T1000 (cell line): Measurements from ENCODE around the gene FBXW5.

Source experiments
- DNase-seq: peaks from one replicate; lab custom pipeline; 2025; ENCODE audit warnings: mixed read lengths; lab: John Stamatoyannopoulos, UW

The FBXW5 gene

GRCh38 chr9:136949239-136949816 is 4.8 kb upstream of the FBXW5 start:
- no peak for DNase-seq

- DNase-seq = no peak
These were observed 3.5 kb upstream of the FBXW5 start for GRCh38 chr9:136947955-136948510.

- DNase-seq = no peak
These were observed 2.7 kb upstream of the FBXW5 start for GRCh38 chr9:136947028-136947891.

GRCh38 chr9:136946228-136947027 is 1.9 kb upstream of the FBXW5 start:
- no peak for DNase-seq

- DNase-seq = no peak
These were observed 1.0 kb upstream of the FBXW5 start for GRCh38 chr9:136945333-136946227.

GRCh38 chr9:136944212-136944518 is 373 bp downstream of the FBXW5 start:
- no peak for DNase-seq

GRCh38 chr9:136943291-136944211 is 987 bp downstream of the FBXW5 start:
- DNase-seq = no peak

GRCh38 chr9:136942881-136943230 is 1.7 kb downstream of the FBXW5 start:
- no peak for DNase-seq

- DNase-seq = no peak
These were observed 2.2 kb downstream of the FBXW5 start for GRCh38 chr9:136942112-136942880.

GRCh38 chr9:136941231-136942111 is 3.1 kb downstream of the FBXW5 start:
- no peak for DNase-seq

- DNase-seq = no peak
These were observed 3.9 kb downstream of the FBXW5 start for GRCh38 chr9:136940526-136941230.

- no peak for DNase-seq
These were observed 4.5 kb downstream of the FBXW5 start for GRCh38 chr9:136939996-136940525.

- no peak for DNase-seq
These were observed 5.0 kb downstream of the FBXW5 start for GRCh38 chr9:136939431-136939995.

- DNase-seq = no peak
These were observed 7.1 kb downstream of the FBXW5 start for GRCh38 chr9:136937186-136938001.

GRCh38 chr9:136936645-136937170 is 7.8 kb downstream of the FBXW5 start:
- no peak for DNase-seq

GRCh38 chr9:136935651-136936050 is 8.9 kb downstream of the FBXW5 start:
- DNase-seq = no peak
